Loucy (cell line): ENCODE results near the gene LMAN1L.

Source experiments
- EZH2phosphoT487 ChIP-seq: fragments of 200-600 bp; IDR thresholded peaks from 2 replicates; pipeline ENCODE4 v1.6.1; 2018; ENCODE audit warnings: antibody characterized with exemption, mild to moderate bottlenecking, moderate library complexity, borderline replicate concordance
- TF ChIP-seq, protein P1 (sequence below): fragments of 200-600 bp; sonication (generic); conservative IDR thresholded peaks from 2 replicates; pipeline ENCODE4 v1.5.1; 2014; ENCODE audit warnings: mild to moderate bottlenecking, antibody characterized with exemption, low read length

DNA sequence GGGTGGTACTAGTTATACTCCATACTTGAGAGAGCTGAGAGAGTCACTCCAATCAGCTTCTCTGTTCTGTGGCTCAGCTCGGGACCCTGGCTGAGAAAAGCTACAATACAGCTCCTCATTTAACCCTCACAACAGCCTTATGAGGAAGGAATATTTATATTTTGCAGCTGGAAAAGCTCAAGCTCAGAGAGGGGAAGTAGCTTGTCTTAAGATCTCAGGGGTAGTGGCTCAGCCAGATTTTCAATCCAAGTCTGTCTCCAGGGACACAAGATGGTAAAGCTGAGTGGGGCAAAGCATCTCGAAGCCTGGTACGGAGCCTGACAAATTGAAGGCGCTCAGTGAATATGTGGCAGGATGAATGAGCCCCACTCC is 45.7 kb downstream of the LMAN1L start:
- TF ChIP-seq, protein P1, sequence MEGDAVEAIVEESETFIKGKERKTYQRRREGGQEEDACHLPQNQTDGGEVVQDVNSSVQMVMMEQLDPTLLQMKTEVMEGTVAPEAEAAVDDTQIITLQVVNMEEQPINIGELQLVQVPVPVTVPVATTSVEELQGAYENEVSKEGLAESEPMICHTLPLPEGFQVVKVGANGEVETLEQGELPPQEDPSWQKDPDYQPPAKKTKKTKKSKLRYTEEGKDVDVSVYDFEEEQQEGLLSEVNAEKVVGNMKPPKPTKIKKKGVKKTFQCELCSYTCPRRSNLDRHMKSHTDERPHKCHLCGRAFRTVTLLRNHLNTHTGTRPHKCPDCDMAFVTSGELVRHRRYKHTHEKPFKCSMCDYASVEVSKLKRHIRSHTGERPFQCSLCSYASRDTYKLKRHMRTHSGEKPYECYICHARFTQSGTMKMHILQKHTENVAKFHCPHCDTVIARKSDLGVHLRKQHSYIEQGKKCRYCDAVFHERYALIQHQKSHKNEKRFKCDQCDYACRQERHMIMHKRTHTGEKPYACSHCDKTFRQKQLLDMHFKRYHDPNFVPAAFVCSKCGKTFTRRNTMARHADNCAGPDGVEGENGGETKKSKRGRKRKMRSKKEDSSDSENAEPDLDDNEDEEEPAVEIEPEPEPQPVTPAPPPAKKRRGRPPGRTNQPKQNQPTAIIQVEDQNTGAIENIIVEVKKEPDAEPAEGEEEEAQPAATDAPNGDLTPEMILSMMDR = no peak
- TF ChIP-seq EZH2phosphoT487 = no peak
